HepG2 (cell line): Measurements from ENCODE around the gene ARHGDIG. TPM values are rescaled to one million over a fixed set of nuclear protein-coding genes. Genes with fewer than 3 reads are reported as not detected.

Experiments
- BHLHE40 ChIP-seq: IDR thresholded peaks from 2 replicates; pipeline ENCODE4 v1.6.1; 2011; ENCODE audit warnings: low read length, improper control_type of control experiment
- GABPB1 ChIP-seq: IDR thresholded peaks from 2 replicates; pipeline ENCODE4 v1.6.1; 2016; ENCODE audit warnings: mild to moderate bottlenecking, missing genetic modification reagents, moderate library complexity, missing compliant biosample characterization
- GTF3A ChIP-seq: sonication (generic); formaldehyde crosslinking; conservative IDR thresholded peaks from 2 replicates; pipeline ENCODE4 v1.4.0; 2020; ENCODE audit warnings: mild to moderate bottlenecking, missing genetic modification reagents
- NCOA2 ChIP-seq: sonication (generic); formaldehyde crosslinking; IDR thresholded peaks from 2 replicates; pipeline ENCODE4 v1.8.0; 2022; ENCODE audit warnings: inconsistent platforms
- NR3C1 ChIP-seq: sonication (generic); formaldehyde crosslinking; IDR thresholded peaks from 2 replicates; pipeline ENCODE4 v1.4.0; 2020; ENCODE audit warnings: missing genetic modification reagents
- NRL ChIP-seq: sonication (generic); formaldehyde crosslinking; IDR thresholded peaks from 2 replicates; pipeline ENCODE4 v1.5.0; 2020; ENCODE audit warnings: missing genetic modification reagents, mild to moderate bottlenecking, moderate library complexity, borderline replicate concordance
- RXRA ChIP-seq: sonication (generic); formaldehyde crosslinking; IDR thresholded peaks from 2 replicates; pipeline ENCODE4 v1.5.1; 2020; ENCODE audit warnings: missing genetic modification reagents
- SALL2 ChIP-seq: sonication (generic); formaldehyde crosslinking; IDR thresholded peaks from 2 replicates; pipeline ENCODE4 v1.8.1; 2023; ENCODE audit warnings: mild to moderate bottlenecking, missing genetic modification reagents, inconsistent platforms
- ZC3H13 ChIP-seq: sonication (generic); formaldehyde crosslinking; IDR thresholded peaks from 2 replicates; pipeline ENCODE4 v1.8.1; 2023; ENCODE audit warnings: mild to moderate bottlenecking, missing genetic modification reagents, moderate library complexity
- ZFX ChIP-seq: sonication (generic); formaldehyde crosslinking; IDR thresholded peaks from 2 replicates; pipeline ENCODE4 v1.4.0; 2020; ENCODE audit warnings: mild to moderate bottlenecking, low read depth, missing genetic modification reagents, moderate library complexity
- ZNF430 ChIP-seq: sonication (generic); formaldehyde crosslinking; IDR thresholded peaks from 2 replicates; pipeline ENCODE4 v1.9.0; 2021; ENCODE audit warnings: mild to moderate bottlenecking, missing genetic modification reagents
- ZNF670 ChIP-seq: sonication (generic); formaldehyde crosslinking; IDR thresholded peaks from 2 replicates; pipeline ENCODE4 v1.8.0; 2022; ENCODE audit warnings: mild to moderate bottlenecking, missing genetic modification reagents, borderline replicate concordance
- ZNF768 ChIP-seq: sonication (generic); formaldehyde crosslinking; IDR thresholded peaks from 2 replicates; pipeline ENCODE4 v1.4.0; 2020; ENCODE audit warnings: missing genetic modification reagents
- ZNF777 ChIP-seq: sonication (generic); formaldehyde crosslinking; IDR thresholded peaks from 2 replicates; pipeline ENCODE4 v1.4.0; 2020; ENCODE audit warnings: missing genetic modification reagents
- polyA plus RNA-seq, 8 experiments: library from polyadenylated mRNA; depleted of rRNA in 3 of 8; stranded (reverse) in 7 of 8; unstranded in 1 of 8; fragments of >200 nt; fragmentation: Illumina TruSeq in 4 of 8; extraction: Trizol in 4 of 8; gene quantifications; 2 replicates each; pipeline versions ENCODE4 v1.2.1 to v1.2.3, GENCODE V29; 2011 to 2016; ENCODE audit warnings: low read depth in 4 of 8, missing spikeins in 1 of 8, mixed read lengths in 1 of 8; ENCODE audit not compliant: insufficient read depth in 1 of 8
- total RNA-seq, 5 experiments: library from RNA; depleted of rRNA; stranded (reverse); fragments of >200 nt; fragmentation: Illumina TruSeq; extraction: Trizol; gene quantifications; 2 replicates each; pipeline ENCODE4 v1.2.3, GENCODE V29; 2016; ENCODE audit warnings: low read depth in 1 of 5
- TF ChIP-seq, protein P1 (sequence below): sonication (generic); formaldehyde crosslinking; IDR thresholded peaks from 2 replicates; pipeline ENCODE4 v1.5.1; 2020; ENCODE audit warnings: missing genetic modification reagents, mild to moderate bottlenecking, borderline replicate concordance
- TF ChIP-seq, protein P2 (sequence below): sonication (generic); formaldehyde crosslinking; IDR thresholded peaks from 2 replicates; pipeline ENCODE4 v1.4.0; 2020; ENCODE audit warnings: missing genetic modification reagents
- TF ChIP-seq, protein P3 (sequence below): sonication (generic); formaldehyde crosslinking; IDR thresholded peaks from 2 replicates; pipeline ENCODE4 v1.4.0; 2020; ENCODE audit warnings: mild to moderate bottlenecking, missing genetic modification reagents
- TF ChIP-seq, protein P4 (sequence below): sonication (generic); formaldehyde crosslinking; IDR thresholded peaks from 2 replicates; pipeline ENCODE4 v1.4.0; 2020; ENCODE audit warnings: missing genetic modification reagents
- TF ChIP-seq, protein P5 (sequence below): sonication (generic); formaldehyde crosslinking; IDR thresholded peaks from 2 replicates; pipeline ENCODE4 v1.8.0; 2022; ENCODE audit warnings: missing genetic modification reagents, mild to moderate bottlenecking, borderline replicate concordance

Gene ARHGDIG
- total and polyA plus RNA-seq, 2 of the 13 experiments (the other 11 are each of a cell fraction or from before 2014, with no cell fraction given), result 0.24 to 0.48 TPM

DNA sequence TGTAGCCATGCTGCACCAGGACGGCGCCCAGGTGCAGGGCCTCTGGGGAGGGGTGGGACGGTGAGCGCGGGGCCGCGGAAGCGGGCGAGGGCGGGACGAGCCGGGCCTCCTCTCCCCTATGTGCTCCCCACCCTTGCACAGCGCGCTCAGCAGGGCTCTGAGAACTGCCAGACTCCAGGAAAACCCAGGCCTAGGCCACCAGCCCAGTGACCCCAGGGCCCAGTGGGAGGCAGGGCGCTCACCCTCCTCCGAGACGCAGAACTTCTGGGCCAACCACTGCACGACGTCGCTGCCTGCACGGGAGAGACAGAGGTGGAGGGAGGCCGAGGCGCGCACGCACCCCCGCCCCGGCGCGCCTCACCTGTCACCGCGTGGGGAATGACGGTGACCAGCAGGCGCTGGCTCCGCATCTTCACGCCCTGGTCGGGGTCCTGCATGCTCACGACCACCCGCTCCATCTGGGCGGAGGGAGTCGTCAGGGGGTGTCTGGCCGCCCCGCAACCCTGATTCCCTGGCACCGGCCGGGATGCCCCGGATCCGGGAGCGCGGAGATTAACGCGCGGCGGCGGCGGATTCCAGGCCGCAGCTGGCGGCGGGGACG is 5.2 kb upstream of the ARHGDIG start (continued):
- TF ChIP-seq, protein P1, sequence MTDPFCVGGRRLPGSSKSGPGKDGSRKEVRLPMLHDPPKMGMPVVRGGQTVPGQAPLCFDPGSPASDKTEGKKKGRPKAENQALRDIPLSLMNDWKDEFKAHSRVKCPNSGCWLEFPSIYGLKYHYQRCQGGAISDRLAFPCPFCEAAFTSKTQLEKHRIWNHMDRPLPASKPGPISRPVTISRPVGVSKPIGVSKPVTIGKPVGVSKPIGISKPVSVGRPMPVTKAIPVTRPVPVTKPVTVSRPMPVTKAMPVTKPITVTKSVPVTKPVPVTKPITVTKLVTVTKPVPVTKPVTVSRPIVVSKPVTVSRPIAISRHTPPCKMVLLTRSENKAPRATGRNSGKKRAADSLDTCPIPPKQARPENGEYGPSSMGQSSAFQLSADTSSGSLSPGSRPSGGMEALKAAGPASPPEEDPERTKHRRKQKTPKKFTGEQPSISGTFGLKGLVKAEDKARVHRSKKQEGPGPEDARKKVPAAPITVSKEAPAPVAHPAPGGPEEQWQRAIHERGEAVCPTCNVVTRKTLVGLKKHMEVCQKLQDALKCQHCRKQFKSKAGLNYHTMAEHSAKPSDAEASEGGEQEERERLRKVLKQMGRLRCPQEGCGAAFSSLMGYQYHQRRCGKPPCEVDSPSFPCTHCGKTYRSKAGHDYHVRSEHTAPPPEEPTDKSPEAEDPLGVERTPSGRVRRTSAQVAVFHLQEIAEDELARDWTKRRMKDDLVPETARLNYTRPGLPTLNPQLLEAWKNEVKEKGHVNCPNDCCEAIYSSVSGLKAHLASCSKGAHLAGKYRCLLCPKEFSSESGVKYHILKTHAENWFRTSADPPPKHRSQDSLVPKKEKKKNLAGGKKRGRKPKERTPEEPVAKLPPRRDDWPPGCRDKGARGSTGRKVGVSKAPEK (CRISPR knock-in tag), result no peak
- TF ChIP-seq ZNF768 (CRISPR knock-in tag) (peak; percentile 24; the same call in 1 of the 2 replicates), BHLHE40 (no peak), ZFX (CRISPR knock-in tag) (peak; percentile 47; the same call in 1 of the 2 replicates), ZNF670 (0 out of 2 replicates have a peak, but pooled peaks have one; percentile 31), SALL2 (CRISPR knock-in tag) (no peak), ZC3H13 (no peak), GABPB1 (peak; percentile 25; the same call in 1 of the 2 replicates), ZNF430 (CRISPR knock-in tag) (no peak), NCOA2 (CRISPR knock-in tag) (no peak), GTF3A (CRISPR knock-in tag) (no peak), NRL (CRISPR knock-in tag) (0 out of 2 replicates have a peak, but pooled peaks have one; percentile 54), ZNF777 (CRISPR knock-in tag) (0 out of 2 replicates have a peak, but pooled peaks have one; percentile 21), RXRA (CRISPR knock-in tag) (no peak), NR3C1 (CRISPR knock-in tag) (no peak)
- TF ChIP-seq, protein P2, sequence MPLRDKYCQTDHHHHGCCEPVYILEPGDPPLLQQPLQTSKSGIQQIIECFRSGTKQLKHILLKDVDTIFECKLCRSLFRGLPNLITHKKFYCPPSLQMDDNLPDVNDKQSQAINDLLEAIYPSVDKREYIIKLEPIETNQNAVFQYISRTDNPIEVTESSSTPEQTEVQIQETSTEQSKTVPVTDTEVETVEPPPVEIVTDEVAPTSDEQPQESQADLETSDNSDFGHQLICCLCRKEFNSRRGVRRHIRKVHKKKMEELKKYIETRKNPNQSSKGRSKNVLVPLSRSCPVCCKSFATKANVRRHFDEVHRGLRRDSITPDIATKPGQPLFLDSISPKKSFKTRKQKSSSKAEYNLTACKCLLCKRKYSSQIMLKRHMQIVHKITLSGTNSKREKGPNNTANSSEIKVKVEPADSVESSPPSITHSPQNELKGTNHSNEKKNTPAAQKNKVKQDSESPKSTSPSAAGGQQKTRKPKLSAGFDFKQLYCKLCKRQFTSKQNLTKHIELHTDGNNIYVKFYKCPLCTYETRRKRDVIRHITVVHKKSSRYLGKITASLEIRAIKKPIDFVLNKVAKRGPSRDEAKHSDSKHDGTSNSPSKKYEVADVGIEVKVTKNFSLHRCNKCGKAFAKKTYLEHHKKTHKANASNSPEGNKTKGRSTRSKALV, result peak; percentile 86
- TF ChIP-seq, protein P3, sequence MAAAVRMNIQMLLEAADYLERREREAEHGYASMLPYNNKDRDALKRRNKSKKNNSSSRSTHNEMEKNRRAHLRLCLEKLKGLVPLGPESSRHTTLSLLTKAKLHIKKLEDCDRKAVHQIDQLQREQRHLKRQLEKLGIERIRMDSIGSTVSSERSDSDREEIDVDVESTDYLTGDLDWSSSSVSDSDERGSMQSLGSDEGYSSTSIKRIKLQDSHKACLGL (CRISPR knock-in tag), result peak; percentile 44; the same call in 1 of the 2 replicates
- TF ChIP-seq, protein P4, sequence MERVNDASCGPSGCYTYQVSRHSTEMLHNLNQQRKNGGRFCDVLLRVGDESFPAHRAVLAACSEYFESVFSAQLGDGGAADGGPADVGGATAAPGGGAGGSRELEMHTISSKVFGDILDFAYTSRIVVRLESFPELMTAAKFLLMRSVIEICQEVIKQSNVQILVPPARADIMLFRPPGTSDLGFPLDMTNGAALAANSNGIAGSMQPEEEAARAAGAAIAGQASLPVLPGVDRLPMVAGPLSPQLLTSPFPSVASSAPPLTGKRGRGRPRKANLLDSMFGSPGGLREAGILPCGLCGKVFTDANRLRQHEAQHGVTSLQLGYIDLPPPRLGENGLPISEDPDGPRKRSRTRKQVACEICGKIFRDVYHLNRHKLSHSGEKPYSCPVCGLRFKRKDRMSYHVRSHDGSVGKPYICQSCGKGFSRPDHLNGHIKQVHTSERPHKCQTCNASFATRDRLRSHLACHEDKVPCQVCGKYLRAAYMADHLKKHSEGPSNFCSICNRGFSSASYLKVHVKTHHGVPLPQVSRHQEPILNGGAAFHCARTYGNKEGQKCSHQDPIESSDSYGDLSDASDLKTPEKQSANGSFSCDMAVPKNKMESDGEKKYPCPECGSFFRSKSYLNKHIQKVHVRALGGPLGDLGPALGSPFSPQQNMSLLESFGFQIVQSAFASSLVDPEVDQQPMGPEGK (CRISPR knock-in tag), result peak; percentile 19; the same call in 1 of the 2 replicates
- TF ChIP-seq, protein P5, sequence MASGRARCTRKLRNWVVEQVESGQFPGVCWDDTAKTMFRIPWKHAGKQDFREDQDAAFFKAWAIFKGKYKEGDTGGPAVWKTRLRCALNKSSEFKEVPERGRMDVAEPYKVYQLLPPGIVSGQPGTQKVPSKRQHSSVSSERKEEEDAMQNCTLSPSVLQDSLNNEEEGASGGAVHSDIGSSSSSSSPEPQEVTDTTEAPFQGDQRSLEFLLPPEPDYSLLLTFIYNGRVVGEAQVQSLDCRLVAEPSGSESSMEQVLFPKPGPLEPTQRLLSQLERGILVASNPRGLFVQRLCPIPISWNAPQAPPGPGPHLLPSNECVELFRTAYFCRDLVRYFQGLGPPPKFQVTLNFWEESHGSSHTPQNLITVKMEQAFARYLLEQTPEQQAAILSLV (CRISPR knock-in tag), result 0 out of 2 replicates have a peak, but pooled peaks have one; percentile 33
